GM04503 (cell line): ENCODE results near the gene PDE1A.
"Not testable (repeated sequence)": the region's sequence is repeated elsewhere in the genome, so short reads cannot be mapped to it uniquely, and the experiment has no call there.

ENCODE experiments used
- DNase-seq: peaks from one replicate; pipeline ENCODE4 v3.0.0-alpha.2; 2012; ENCODE audit warnings: low read depth

The PDE1A gene

GRCh38 chr2:182358601-182359000, 68.2 kb downstream of the PDE1A start:
- DNase-seq: no peak

GRCh38 chr2:182355815-182356214, 71.0 kb downstream of the PDE1A start:
- DNase-seq: no peak

GRCh38 chr2:182351427-182351826, 75.4 kb downstream of the PDE1A start:
- DNase-seq: no peak

- no peak for DNase-seq
Measured at GRCh38 chr2:182349268-182349667, 77.6 kb downstream of the PDE1A start.

GRCh38 chr2:182345384-182345783, 81.5 kb downstream of the PDE1A start:
- DNase-seq: no peak

GRCh38 chr2:182330451-182331305, 96.2 kb downstream of the PDE1A start:
- no peak for DNase-seq

GRCh38 chr2:182324665-182325064, 102.2 kb downstream of the PDE1A start:
- DNase-seq: no peak

GRCh38 chr2:182321096-182321495, 105.7 kb downstream of the PDE1A start:
- DNase-seq: no peak

- DNase-seq: no peak
Measured at GRCh38 chr2:182319556-182320505, 107.0 kb downstream of the PDE1A start.

- no peak for DNase-seq
Measured at GRCh38 chr2:182318466-182319220, 108.2 kb downstream of the PDE1A start.

- DNase-seq: no peak
Measured at GRCh38 chr2:182316950-182317349, 109.9 kb downstream of the PDE1A start.

GRCh38 chr2:182302972-182303371, 123.9 kb downstream of the PDE1A start:
- DNase-seq: no peak

- peak; percentile 27 for DNase-seq
Measured at GRCh38 chr2:182302174-182302573, 124.7 kb downstream of the PDE1A start.

- DNase-seq: no peak
Measured at GRCh38 chr2:182301093-182301492, 125.7 kb downstream of the PDE1A start.

- no peak for DNase-seq
Measured at GRCh38 chr2:182300608-182301007, 126.2 kb downstream of the PDE1A start.

GRCh38 chr2:182299632-182300031, 127.2 kb downstream of the PDE1A start:
- no peak for DNase-seq

GRCh38 chr2:182298456-182298855, 128.4 kb downstream of the PDE1A start:
- DNase-seq: no peak

- DNase-seq: no peak
Measured at GRCh38 chr2:182291296-182291695, 135.5 kb downstream of the PDE1A start.

- no peak for DNase-seq
Measured at GRCh38 chr2:182283512-182283911, 143.3 kb downstream of the PDE1A start.

GRCh38 chr2:182281276-182281675, 145.6 kb downstream of the PDE1A start:
- DNase-seq: no peak

- no peak for DNase-seq
Measured at GRCh38 chr2:182280118-182280517, 146.7 kb downstream of the PDE1A start.

GRCh38 chr2:182276662-182277061, 150.2 kb downstream of the PDE1A start:
- DNase-seq: not testable (repeated sequence)
